ENCODE measurements around the gene NCAN.
"Not testable (repeated sequence)": the region's sequence is repeated elsewhere in the genome, so short reads cannot be mapped to it uniquely, and the experiment has no call there.

The NCAN gene

GRCh38 chr19:19211499-19212420 lies at the start of gene NCAN:
Gene NCAN, plus strand, starts transcription at chr19:19211958. Its CDS starts 4,996 bp downstream, at chr19:19216954.
- DNase-seq (ENCODE audit: low read depth): no peak

GRCh38 chr19:19162495-19162894 lies 49.3 kb upstream of the NCAN start:
- DNase-seq (ENCODE audit: low read depth): no peak

DNA sequence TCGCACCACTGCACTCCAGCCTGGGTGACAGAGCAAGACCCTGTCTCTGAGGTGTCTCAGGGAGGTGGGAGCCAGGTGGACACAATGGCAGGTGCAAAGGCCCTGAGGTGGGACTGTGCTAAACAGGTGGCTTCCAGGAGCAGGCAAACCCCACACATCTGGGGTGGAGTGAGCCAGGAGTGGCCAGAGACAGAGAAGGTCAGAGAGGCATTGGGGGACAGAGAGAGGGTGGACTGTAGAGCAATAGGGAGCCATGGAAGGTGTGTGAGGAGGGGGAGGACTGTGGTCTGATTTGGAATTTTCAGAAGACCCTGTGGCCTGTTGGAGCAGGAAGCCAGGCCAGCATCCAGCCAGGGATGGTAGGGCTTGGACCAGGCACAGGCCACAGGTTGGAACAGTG lies 46.4 kb upstream of the NCAN start:
- no peak for DNase-seq (ENCODE audit: low read depth)

GRCh38 chr19:19167612-19168011 lies 44.1 kb upstream of the NCAN start:
- no peak for DNase-seq (ENCODE audit: low read depth)

DNA sequence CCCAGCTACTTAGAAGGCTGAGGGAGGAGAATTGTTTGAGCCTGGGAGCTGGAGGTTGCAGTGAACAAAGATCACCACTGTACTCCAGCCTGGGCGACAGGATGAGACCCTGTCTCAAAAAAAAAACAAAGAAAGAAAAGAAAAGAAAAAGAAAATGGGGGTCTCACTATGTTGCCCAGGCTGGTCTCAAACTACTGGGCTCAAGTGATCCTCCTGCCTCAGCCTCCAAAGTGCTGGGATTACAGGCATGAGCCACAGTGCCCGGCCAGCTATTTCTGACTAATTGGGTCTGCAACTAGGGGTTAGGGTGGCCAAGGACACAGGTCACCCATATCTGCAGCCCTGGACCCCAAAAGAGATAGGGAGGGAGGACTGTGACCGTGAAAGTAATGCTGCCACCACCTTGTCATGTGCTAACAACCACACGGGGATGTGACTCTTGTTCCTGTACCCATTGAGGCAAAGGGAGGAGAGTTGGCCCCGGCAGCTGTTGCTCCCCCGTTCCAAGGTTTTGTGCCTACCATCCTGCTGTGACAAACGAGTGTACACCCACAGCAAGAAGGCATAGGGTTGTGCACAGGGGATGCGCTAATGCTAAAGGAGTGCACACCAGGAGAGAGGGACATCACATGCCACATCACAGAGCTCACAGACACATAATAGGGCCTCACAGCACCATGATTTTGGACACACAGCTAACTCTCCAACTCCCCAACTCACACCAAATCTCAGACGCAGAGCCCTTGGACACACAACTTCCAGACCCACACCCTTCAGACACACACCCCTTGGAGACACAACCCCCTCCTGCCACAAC lies 42.3 kb upstream of the NCAN start:
- no peak for DNase-seq (ENCODE audit: low read depth)

- peak; percentile 60 for DNase-seq (ENCODE audit: low read depth)
These were observed 41.5 kb upstream of the NCAN start, which contains the start of gene MEF2B for GRCh38 chr19:19170053-19170872. Gene MEF2B, minus strand, starts transcription at chr19:19170263. Its CDS starts 19,528 bp downstream, at chr19:19150735.

DNA sequence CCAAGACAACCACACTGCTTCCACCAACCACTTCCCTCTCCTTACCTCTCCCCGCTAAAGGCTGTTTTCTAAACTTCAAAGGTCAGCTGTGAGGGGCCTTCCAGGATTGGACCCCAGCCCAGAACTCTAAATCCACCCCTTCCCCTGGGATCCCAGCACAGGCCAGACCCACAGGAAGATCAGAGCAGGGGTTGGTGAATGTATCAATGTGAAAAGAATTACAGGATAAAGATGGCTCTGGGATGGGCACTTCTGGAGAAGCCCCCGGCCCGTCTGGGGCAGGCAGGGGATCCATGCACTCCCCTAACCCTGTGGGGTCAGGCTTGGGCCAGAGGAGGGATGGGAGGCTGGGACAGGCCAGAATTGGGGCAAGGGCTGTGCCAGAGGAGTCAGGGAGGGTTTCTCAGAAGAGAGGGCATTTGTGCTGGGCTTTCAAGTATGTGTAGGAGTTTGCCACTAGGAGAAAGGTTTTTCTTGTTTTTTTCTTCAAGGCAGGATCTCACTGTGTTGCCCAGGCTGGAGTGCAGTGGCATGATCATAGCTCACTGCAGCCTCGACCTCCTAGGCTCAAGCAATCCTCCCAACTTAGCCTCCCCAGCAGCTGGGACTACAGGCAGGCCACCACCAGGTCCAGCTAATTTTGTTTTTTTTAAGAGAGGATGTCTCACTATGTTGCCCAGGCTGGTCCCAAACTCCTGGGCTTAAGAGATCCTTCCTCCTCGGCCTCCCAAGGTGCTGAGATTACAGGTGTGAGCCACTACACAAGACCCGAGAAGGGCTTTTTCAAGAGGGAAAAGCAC lies 40.7 kb upstream of the NCAN start:
- no peak for DNase-seq (ENCODE audit: low read depth)

GRCh38 chr19:19171821-19172532 lies 39.8 kb upstream of the NCAN start:
- peak; percentile 51 for DNase-seq (ENCODE audit: low read depth)

DNA sequence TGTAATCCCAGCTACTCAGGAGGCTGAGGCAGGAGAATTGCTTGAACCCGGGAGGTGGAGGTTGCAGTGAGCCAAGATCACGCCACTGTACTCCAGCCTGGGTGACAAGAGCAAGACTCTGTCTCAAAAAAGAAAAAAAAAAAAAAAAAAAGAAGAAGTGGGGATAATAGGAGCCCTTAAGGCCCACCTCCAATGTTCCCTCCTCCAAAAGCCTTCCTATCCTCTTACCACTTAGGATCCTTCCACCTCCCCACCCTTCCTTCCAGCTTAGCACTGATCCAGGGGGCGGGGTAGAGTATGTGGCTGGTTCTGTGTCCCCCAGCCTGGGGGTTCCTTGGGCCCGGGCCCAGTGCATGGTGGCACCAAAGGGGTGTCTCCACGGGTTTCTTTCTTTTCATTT lies 38.5 kb upstream of the NCAN start:
- DNase-seq (ENCODE audit: low read depth): not testable (repeated sequence)

- DNase-seq (ENCODE audit: low read depth): peak; percentile 14
These were observed 34.8 kb upstream of the NCAN start for GRCh38 chr19:19176950-19177349.

DNA sequence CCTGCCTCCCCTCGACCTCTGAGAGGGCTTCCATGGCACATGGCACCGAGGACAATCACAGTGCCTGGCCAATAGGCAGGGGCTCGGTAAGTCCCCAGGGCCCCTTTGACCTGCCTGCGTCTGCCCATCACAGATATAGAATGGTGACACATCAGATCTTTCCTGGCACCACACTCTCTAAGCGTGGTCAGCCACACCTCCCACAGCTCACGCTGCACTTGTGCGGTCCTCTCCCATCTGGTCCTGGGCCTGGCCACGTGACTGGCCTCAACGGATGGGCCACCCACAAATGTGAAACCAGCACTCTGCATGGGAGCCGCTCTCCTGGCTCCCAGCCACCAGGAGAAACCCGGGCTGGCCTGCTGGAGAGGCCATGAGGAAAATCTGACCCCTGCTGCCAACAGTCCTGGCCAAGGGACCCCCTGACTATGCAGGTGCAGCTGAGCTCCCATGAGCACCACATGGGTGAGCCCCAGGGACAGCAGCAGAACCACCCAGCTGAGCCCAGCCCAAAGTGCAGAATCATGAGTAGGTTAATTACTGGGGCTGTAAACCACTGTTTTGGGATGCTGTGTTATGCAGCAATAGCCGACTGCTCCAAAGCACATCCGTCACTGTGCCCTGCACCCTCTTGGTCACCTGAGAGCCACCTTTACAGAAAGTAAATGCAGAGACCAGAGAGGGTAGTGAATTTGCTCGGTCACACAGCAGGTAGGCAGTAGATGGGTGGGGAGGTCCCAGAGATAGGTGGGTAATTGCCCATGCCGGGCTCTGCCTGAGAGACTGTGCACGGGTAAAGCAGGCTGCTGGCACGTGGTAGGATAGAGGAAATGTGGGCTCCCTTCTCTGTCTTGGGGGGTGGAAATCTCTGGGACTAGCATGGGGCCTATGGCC lies 32.0 kb upstream of the NCAN start:
- DNase-seq (ENCODE audit: low read depth): no peak

- DNase-seq (ENCODE audit: low read depth): no peak
These were observed 30.2 kb upstream of the NCAN start for GRCh38 chr19:19181488-19181998.

- peak; percentile 51 for DNase-seq (ENCODE audit: low read depth)
These were observed 25.7 kb upstream of the NCAN start for GRCh38 chr19:19185853-19186740.

- DNase-seq (ENCODE audit: low read depth): no peak
These were observed 25.0 kb upstream of the NCAN start for GRCh38 chr19:19186742-19187141.

GRCh38 chr19:19191768-19192077 lies 20.0 kb upstream of the NCAN start:
- no peak for DNase-seq (ENCODE audit: low read depth)

GRCh38 chr19:19192078-19192882 lies 19.5 kb upstream of the NCAN start, which contains the start of the genes BORCS8 and RFXANK:
Gene BORCS8, minus strand, starts transcription at chr19:19192152. Its CDS starts 35 bp downstream, at chr19:19192117.
Gene RFXANK, plus strand, starts transcription at chr19:19192258. Its CDS starts 1,689 bp downstream, at chr19:19193947.
- DNase-seq (ENCODE audit: low read depth): peak; percentile 100

DNA sequence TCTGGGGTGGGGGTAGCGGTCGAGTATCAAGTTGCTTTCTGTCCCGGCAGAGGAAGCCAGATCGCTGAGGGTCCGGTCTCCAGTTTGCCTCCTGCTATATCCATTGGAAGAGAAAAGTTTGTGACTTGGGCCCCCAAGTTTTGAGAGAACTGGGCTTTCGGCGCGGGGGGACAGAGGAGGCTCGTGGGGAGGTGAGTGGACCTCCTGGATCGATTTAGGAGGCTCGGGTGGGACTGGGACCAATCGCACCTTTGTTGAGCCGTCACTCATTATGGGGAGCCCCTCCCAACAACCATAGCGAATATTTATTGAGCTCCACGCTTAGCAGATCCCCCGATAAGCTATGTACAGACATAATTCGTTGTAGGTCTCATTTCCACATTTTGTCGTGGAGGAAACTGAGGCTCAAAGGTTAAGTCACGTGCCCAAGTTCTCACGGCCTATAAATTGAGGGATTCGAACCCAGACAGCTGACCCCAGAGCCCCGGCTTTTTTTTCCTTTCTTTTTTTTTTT lies 18.8 kb upstream of the NCAN start:
- DNase-seq (ENCODE audit: low read depth): no peak
